Activated CD8-positive, alpha-beta T cell treated with anti-CD3 and anti-CD28 coated beads for 36 hours (primary cell): ENCODE data around the gene CTXND1. TPM values are rescaled to one million over a fixed set of nuclear protein-coding genes. Genes with fewer than 3 reads are reported as not detected.
"Not testable (repeated sequence)": the region's sequence is repeated elsewhere in the genome, so short reads cannot be mapped to it uniquely, and the experiment has no call there.

Experiments used
- ATAC-seq: fragments of 200-7000 bp; cut with Tn5 transposase; one replicate; pipeline ENCODE4 v1.10.0; 2021; ENCODE audit warnings: mild to moderate bottlenecking, moderate library complexity
- CTCF ChIA-PET: fragments of 350-600 bp; sonication (Branson Sonifier 250); formaldehyde crosslinking; loops from one replicate; lab custom pipeline; 2021; ENCODE audit warnings: antibody characterized with exemption; lab: Charles Lee
- POLR2A ChIA-PET: fragments of 350-600 bp; sonication (Branson Sonifier 250); formaldehyde crosslinking; loops from one replicate; lab custom pipeline; 2021; ENCODE audit warnings: antibody characterized with exemption; lab: Charles Lee
- DNase-seq: peaks from one replicate; pipeline ENCODE4 v3.0.0-alpha.2; 2020
- H3K27ac Mint-ChIP-seq: one replicate; pipeline ENCODE4 v1.8.0; 2021; ENCODE audit warnings: mild to moderate bottlenecking, mixed read lengths
- H3K27me3 Mint-ChIP-seq: one replicate; pipeline ENCODE4 v1.8.0; 2021; ENCODE audit warnings: mixed read lengths
- H3K36me3 Mint-ChIP-seq: one replicate; pipeline ENCODE4 v1.8.0; 2021; ENCODE audit warnings: low read depth, mixed read lengths
- H3K4me1 Mint-ChIP-seq: one replicate; pipeline ENCODE4 v1.8.0; 2021; ENCODE audit warnings: low read depth, mixed read lengths
- H3K4me3 Mint-ChIP-seq: one replicate; pipeline ENCODE4 v1.8.0; 2021; ENCODE audit warnings: mild to moderate bottlenecking, moderate library complexity, mixed read lengths
- H3K9me3 Mint-ChIP-seq: one replicate; pipeline ENCODE4 v1.8.0; 2021; ENCODE audit warnings: mixed read lengths
- intact Hi-C: fragments of 100-400 bp; cut with micrococcal nuclease; formaldehyde crosslinking; loops from one replicate; pipeline ENCODE4 v1.10.0; 2022
- total RNA-seq, 2 experiments: library from RNA; stranded (reverse); gene quantifications; one replicate each; pipeline ENCODE4 v1.2.3, GENCODE V29; 2021
- TF ChIP-seq, protein P1 (sequence below): fragments of 200-600 bp; IDR thresholded peaks from one replicate; pipeline ENCODE4 v1.8.0; 2022; ENCODE audit warnings: antibody characterized with exemption, mild to moderate bottlenecking

The CTXND1 gene
- not detected for total RNA-seq

GRCh38 chr15:80252121-80252518 lies at the start of gene CTXND1:
CTXND1 (minus strand) TSS chr15:80252213; CDS start chr15:80201949, 50,264 bp downstream.
- Mint-ChIP-seq H3K36me3 (no peaks in the 10 kb centered on the region), H3K27me3 (peaks cover 53% of the 10 kb centered on the region), H3K27ac (no peak within 1 kb of the TSS), H3K9me3 (no peaks in the 10 kb centered on the region), H3K4me3 (no peak within 1 kb of the TSS), H3K4me1 (peaks cover 5% of the 10 kb centered on the region)
- TF ChIP-seq, protein P1, sequence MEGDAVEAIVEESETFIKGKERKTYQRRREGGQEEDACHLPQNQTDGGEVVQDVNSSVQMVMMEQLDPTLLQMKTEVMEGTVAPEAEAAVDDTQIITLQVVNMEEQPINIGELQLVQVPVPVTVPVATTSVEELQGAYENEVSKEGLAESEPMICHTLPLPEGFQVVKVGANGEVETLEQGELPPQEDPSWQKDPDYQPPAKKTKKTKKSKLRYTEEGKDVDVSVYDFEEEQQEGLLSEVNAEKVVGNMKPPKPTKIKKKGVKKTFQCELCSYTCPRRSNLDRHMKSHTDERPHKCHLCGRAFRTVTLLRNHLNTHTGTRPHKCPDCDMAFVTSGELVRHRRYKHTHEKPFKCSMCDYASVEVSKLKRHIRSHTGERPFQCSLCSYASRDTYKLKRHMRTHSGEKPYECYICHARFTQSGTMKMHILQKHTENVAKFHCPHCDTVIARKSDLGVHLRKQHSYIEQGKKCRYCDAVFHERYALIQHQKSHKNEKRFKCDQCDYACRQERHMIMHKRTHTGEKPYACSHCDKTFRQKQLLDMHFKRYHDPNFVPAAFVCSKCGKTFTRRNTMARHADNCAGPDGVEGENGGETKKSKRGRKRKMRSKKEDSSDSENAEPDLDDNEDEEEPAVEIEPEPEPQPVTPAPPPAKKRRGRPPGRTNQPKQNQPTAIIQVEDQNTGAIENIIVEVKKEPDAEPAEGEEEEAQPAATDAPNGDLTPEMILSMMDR = no peak
- DNase-seq = no peak
- ChIA-PET POLR2A (no interaction called here), CTCF (no interaction called here)
- intact Hi-C loops = no loop called here
- ATAC-seq = no peak

GRCh38 chr15:80301472-80301871 lies 49.5 kb upstream of the CTXND1 start:
- no peaks in the 10 kb centered on the region for H3K36me3 Mint-ChIP-seq
- H3K4me1 Mint-ChIP-seq = no peaks in the 10 kb centered on the region
- intact Hi-C loops = no loop called here
- no peak overlapping the region for H3K27ac Mint-ChIP-seq
- TF ChIP-seq, protein P1 = no peak
- ATAC-seq (no peak), DNase-seq (no peak)
- ChIA-PET POLR2A (no interaction called here), CTCF (no interaction called here)
- H3K27me3 Mint-ChIP-seq = peaks cover 5% of the 10 kb centered on the region
- H3K9me3 Mint-ChIP-seq = no peaks in the 10 kb centered on the region
- H3K4me3 Mint-ChIP-seq = no peak overlapping the region

DNA sequence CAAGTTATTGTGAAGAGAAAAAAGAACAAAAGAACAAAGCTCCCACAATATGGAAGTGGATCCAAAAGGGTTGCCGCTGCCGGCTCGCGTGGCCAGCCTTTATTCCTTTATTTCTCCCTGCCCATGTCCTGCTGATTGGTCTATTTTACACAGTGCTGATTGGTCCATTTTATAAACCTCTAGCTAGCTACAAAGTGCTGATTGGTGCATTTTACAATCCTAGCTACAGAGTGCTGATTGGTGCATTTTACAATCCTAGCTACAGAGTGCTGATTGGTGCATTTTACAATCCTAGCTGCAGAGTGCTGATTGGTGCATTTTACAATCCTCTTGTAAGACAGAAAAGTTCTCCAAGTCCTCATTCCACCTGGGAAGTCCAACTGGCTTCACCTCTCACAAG lies 43.8 kb upstream of the CTXND1 start:
- H3K4me3 Mint-ChIP-seq, H3K27me3 Mint-ChIP-seq, ATAC-seq, H3K36me3 Mint-ChIP-seq, CTCF ChIA-PET, DNase-seq, POLR2A ChIA-PET, H3K4me1 Mint-ChIP-seq, intact Hi-C loops, H3K9me3 Mint-ChIP-seq, H3K27ac Mint-ChIP-seq: not testable (repeated sequence)

DNA sequence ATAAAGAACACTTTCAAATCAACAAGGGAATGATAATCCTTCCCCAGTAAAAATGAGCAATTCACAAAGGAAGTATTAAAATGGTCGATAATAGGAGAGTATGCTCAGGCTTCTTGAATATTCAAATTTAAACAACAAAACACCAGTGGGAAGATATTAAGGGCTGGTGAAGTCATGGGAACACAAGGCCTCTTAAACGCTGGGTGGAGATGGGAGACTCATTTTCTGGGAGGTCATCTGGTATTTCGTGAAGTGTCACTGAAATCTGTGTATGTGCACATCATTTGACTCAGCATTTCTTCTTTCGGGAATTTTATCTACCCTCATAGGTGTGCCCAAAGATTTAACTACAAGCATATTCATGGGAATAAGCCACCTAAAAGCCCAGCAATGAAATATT lies 40.1 kb upstream of the CTXND1 start:
- DNase-seq (no peak), ATAC-seq (no peak)
- H3K4me1 Mint-ChIP-seq = peaks cover 7% of the 10 kb centered on the region
- H3K9me3 Mint-ChIP-seq = no peaks in the 10 kb centered on the region
- ChIA-PET CTCF (no interaction called here), POLR2A (no interaction called here)
- no peak overlapping the region for H3K4me3 Mint-ChIP-seq
- peaks cover 7% of the 10 kb centered on the region for H3K27me3 Mint-ChIP-seq
- TF ChIP-seq, protein P1 = no peak
- intact Hi-C loops = no loop called here
- H3K36me3 Mint-ChIP-seq = no peaks in the 10 kb centered on the region
- H3K27ac Mint-ChIP-seq = no peak overlapping the region

- H3K4me1 Mint-ChIP-seq, H3K27ac Mint-ChIP-seq, ATAC-seq, CTCF ChIA-PET, H3K4me3 Mint-ChIP-seq, intact Hi-C loops, H3K9me3 Mint-ChIP-seq, POLR2A ChIA-PET, H3K36me3 Mint-ChIP-seq: not testable (repeated sequence)
- peak; percentile 4 for DNase-seq
- H3K27me3 Mint-ChIP-seq = peaks cover 12% of the 10 kb centered on the region
These were observed 38.9 kb upstream of the CTXND1 start for GRCh38 chr15:80290891-80291290.

GRCh38 chr15:80289528-80290495 lies 37.8 kb upstream of the CTXND1 start:
- ChIA-PET CTCF (interaction anchor here (0.6 kb wide), 1 partner anchor 14 kb away, joined by 3 read pairs; no protein-coding TSS in a partner anchor), POLR2A (no interaction called here)
- Mint-ChIP-seq H3K4me3 (no peak overlapping the region), H3K36me3 (no peaks in the 10 kb centered on the region), H3K27ac (no peak overlapping the region), H3K27me3 (peaks cover 15% of the 10 kb centered on the region), H3K4me1 (peaks cover 7% of the 10 kb centered on the region), H3K9me3 (no peaks in the 10 kb centered on the region)
- intact Hi-C loops = no loop called here
- DNase-seq = no peak
- ATAC-seq = no peak
- TF ChIP-seq, protein P1 = no peak
